VCaP (cell line): ENCODE measurements around the gene ZMYM3.
"Not testable (repeated sequence)": the region's sequence is repeated elsewhere in the genome, so short reads cannot be mapped to it uniquely, and the experiment has no call there.

Source experiments
- H3K27ac ChIP-seq: fragments of 450-650 bp; 2 replicates; pipeline ENCODE4 v1.5.1; 2017
- TF ChIP-seq, protein P1 (sequence below): fragments of 450-650 bp; conservative IDR thresholded peaks from 2 replicates; pipeline ENCODE4 v1.5.1; 2017; ENCODE audit warnings: mild to moderate bottlenecking, moderate library complexity

ZMYM3 gene

GRCh38 chrX:71291381-71291780 lies 37.4 kb upstream of the ZMYM3 start:
- TF ChIP-seq, protein P1, sequence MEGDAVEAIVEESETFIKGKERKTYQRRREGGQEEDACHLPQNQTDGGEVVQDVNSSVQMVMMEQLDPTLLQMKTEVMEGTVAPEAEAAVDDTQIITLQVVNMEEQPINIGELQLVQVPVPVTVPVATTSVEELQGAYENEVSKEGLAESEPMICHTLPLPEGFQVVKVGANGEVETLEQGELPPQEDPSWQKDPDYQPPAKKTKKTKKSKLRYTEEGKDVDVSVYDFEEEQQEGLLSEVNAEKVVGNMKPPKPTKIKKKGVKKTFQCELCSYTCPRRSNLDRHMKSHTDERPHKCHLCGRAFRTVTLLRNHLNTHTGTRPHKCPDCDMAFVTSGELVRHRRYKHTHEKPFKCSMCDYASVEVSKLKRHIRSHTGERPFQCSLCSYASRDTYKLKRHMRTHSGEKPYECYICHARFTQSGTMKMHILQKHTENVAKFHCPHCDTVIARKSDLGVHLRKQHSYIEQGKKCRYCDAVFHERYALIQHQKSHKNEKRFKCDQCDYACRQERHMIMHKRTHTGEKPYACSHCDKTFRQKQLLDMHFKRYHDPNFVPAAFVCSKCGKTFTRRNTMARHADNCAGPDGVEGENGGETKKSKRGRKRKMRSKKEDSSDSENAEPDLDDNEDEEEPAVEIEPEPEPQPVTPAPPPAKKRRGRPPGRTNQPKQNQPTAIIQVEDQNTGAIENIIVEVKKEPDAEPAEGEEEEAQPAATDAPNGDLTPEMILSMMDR = no peak

GRCh38 chrX:71285929-71286328 lies 32.0 kb upstream of the ZMYM3 start:
- H3K27ac ChIP-seq = peak overlapping the region; percentile 89; the same call in 1 of the 2 replicates
- TF ChIP-seq, protein P1 = no peak

More at GRCh38 chrX:71291381-71291780, 37.4 kb upstream of the ZMYM3 start:
- H3K27ac ChIP-seq = no peak overlapping the region; the same call in 1 of the 2 replicates

- TF ChIP-seq, protein P1 = peak; percentile 31
- peak within 1 kb of the TSS; percentile 89 for H3K27ac ChIP-seq
These were observed 29.6 kb upstream of the ZMYM3 start, which contains the start of gene NONO for GRCh38 chrX:71283403-71284143. NONO (plus strand) TSS chrX:71283635; CDS start chrX:71290638, 7,003 bp downstream.

DNA sequence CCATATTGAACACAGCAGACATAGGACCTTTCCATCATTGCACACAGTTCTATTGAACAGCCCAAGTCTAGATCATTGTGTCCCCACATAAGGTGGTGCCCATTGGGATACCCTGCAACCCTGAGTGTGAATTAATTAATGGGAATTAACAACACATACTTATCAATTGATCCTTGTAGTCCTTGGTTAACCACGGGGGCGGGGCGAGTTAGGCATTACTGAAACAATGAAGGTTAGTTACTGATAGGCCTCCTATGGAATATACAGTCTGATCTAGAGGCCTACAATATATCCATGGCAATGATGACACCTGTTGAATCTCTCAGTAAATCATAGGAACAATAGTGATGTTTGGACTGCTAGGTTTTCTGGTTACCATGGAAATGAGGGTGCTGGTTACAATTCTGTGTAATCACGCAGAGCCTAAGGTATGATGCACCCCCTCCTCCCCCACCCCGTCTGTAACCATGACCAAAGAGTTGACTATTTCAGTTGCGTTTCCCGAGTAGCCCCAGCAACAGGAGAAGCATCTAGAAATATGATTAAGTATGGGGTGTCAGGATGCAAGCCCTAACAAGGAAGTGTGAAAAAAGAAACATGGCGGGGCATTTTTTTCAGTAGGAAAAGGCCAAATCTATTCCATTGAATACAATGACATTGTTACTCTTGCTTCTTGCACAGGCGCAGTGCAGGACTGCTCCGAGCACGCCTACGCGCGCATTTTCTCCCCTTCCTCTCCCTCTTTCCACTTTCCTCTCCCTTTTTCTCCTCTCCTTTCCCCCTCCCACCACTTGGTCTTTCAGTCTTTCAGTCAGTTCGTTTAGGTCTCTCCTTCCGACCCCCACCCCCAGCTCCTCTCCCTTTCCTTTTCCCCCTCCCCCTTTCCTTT lies 28.8 kb upstream of the ZMYM3 start:
- TF ChIP-seq, protein P1 = no peak

GRCh38 chrX:71281300-71281699 lies 27.4 kb upstream of the ZMYM3 start:
- H3K27ac ChIP-seq = not testable (repeated sequence)

More for the DNA sequence above, 28.8 kb upstream of the ZMYM3 start:
- H3K27ac ChIP-seq = peak overlapping the region; percentile 89

DNA sequence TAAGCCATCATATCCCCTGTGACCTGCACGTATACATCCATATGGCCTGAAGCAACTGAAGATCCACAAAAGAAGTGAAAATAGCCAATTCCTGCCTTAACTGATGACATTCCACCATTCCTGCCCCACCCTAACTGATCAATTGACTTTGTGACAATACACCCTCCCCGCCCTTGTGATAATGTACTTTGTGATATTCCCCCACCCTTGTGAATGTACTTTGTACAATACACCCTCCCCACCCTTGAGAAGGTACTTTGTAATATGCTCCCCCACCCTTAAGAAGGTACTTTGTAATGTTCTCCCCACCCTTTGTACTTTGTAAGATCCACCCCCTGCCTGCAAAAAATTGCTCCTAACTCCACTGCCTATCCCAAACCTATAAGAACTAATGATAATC lies 18.4 kb upstream of the ZMYM3 start:
- H3K27ac ChIP-seq = not testable (repeated sequence)

DNA sequence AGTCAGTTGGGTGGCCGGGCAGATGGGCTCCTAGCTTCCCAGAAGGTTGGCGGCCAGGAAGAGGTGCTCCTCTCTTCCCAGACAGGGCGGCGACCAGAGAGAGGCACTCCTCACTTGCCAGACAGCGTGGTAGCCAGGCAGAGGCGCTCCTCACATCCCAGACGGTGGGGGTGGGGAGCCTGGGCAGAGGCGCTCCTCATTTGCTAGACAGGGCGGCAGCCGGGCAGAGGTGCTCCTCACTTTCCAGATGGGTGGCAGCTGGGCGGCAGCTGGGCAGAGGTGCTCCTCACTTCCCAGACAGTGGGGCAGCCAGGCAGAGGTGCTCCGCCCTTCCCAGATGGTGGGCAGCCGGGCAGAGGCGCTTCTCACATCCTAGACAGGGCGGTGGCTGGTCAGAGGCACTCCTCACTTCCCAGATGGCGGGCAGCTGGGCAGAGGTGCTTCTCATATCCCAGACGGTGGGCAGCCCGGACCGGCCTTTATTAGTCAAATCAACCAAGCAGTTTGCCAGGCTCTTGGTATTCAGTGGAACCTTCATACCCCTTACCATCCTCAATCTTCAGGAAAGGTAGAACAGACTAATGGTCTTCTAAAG lies 16.0 kb upstream of the ZMYM3 start:
- TF ChIP-seq, protein P1 = no peak
- H3K27ac ChIP-seq = no peak overlapping the region

DNA sequence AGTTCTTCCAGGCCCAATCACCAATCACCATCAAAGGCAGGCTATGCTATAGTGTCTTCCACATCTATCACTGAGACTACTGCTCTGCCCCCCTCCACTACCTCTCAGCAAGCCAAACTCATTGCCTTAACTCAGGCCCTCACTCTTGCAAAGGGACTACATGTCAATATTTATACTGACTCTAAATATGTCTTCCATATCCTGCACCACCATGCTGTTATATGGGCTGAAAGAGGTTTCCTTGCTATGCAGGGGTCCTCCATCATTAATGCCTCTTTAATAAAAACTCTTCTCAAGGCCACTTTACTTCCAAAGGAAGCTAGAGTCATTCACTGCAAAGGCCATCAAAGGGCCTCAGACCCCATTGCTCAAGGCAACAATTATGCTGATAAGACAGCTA lies 14.7 kb upstream of the ZMYM3 start:
- H3K27ac ChIP-seq = not testable (repeated sequence)
